Muscle layer of duodenum (tissue), 2 donors: Measurements from ENCODE around the gene COMMD2.

Experiments used
- H3K27ac ChIP-seq: one replicate; pipeline ENCODE4 v1.7.0; 2013; ENCODE audit warnings: mild to moderate bottlenecking, low read length
- H3K27me3 ChIP-seq: one replicate; pipeline ENCODE4 v1.7.0; 2013; ENCODE audit warnings: low read depth, mild to moderate bottlenecking, control low read depth, low read length
- H3K36me3 ChIP-seq, 2 donors: one replicate each; pipeline ENCODE4 v1.7.0; 2013; ENCODE audit warnings: low read length in 2 of 2, control low read depth in 1 of 2, mild to moderate bottlenecking in 1 of 2; ENCODE audit not compliant: insufficient read depth in 2 of 2, control insufficient read depth in 1 of 2
- H3K4me1 ChIP-seq, 2 donors: one replicate each; pipeline ENCODE4 v1.7.0; 2013; ENCODE audit warnings: low read length in 2 of 2, mild to moderate bottlenecking in 2 of 2, control low read depth in 1 of 2, moderate library complexity in 1 of 2; ENCODE audit not compliant: insufficient read depth in 2 of 2, control insufficient read depth in 1 of 2
- H3K4me3 ChIP-seq, 2 donors: one replicate each; pipeline ENCODE4 v1.7.0; 2013; ENCODE audit warnings: low read length in 2 of 2, low read depth in 1 of 2, mild to moderate bottlenecking in 1 of 2
- H3K9me3 ChIP-seq, 2 donors: one replicate each; pipeline ENCODE4 v1.7.0; 2013; ENCODE audit warnings: low read length in 2 of 2, control low read depth in 1 of 2, mild to moderate bottlenecking in 1 of 2; ENCODE audit not compliant: control insufficient read depth in 1 of 2
- donor health status: healthy.

The COMMD2 gene

GRCh38 chr3:149781211-149781610, 28.9 kb upstream of the COMMD2 start:
- Histone ChIP-seq H3K27me3 (no peaks in the 10 kb centered on the region), H3K4me1 (peaks cover 0 to 4% of the 10 kb centered on the region in 2 donors), H3K9me3 (no peaks in the 10 kb centered on the region), H3K36me3 (no peaks in the 10 kb centered on the region), H3K4me3 (no peak overlapping the region), H3K27ac (no peak overlapping the region)

- Histone ChIP-seq H3K27ac (no peak overlapping the region), H3K9me3 (no peaks in the 10 kb centered on the region), H3K36me3 (no peaks in the 10 kb centered on the region), H3K4me3 (no peak overlapping the region), H3K4me1 (no peaks in the 10 kb centered on the region), H3K27me3 (no peaks in the 10 kb centered on the region)
Observed at GRCh38 chr3:149777414-149778214, 25.3 kb upstream of the COMMD2 start.

GRCh38 chr3:149776170-149776569, 23.9 kb upstream of the COMMD2 start:
- no peak overlapping the region for H3K27ac ChIP-seq
- no peaks in the 10 kb centered on the region for H3K9me3 ChIP-seq
- no peaks in the 10 kb centered on the region for H3K27me3 ChIP-seq
- H3K36me3 ChIP-seq: no peaks in the 10 kb centered on the region
- no peak overlapping the region for H3K4me3 ChIP-seq
- no peaks in the 10 kb centered on the region for H3K4me1 ChIP-seq

GRCh38 chr3:149772861-149773260, 20.6 kb upstream of the COMMD2 start:
- H3K27me3 ChIP-seq: no peaks in the 10 kb centered on the region
- H3K4me1 ChIP-seq: no peaks in the 10 kb centered on the region
- no peak overlapping the region for H3K27ac ChIP-seq
- H3K4me3 ChIP-seq: no peak overlapping the region
- H3K36me3 ChIP-seq: no peaks in the 10 kb centered on the region
- H3K9me3 ChIP-seq: no peaks in the 10 kb centered on the region

- no peaks in the 10 kb centered on the region for H3K9me3 ChIP-seq
- H3K4me3 ChIP-seq: no peak overlapping the region
- H3K36me3 ChIP-seq: no peaks in the 10 kb centered on the region
- no peak overlapping the region for H3K27ac ChIP-seq
- no peaks in the 10 kb centered on the region for H3K27me3 ChIP-seq
- no peaks in the 10 kb centered on the region for H3K4me1 ChIP-seq
Observed at GRCh38 chr3:149771652-149772271, 19.5 kb upstream of the COMMD2 start.

GRCh38 chr3:149770246-149770645, 18.0 kb upstream of the COMMD2 start:
- no peak overlapping the region for H3K27ac ChIP-seq
- no peaks in the 10 kb centered on the region for H3K4me1 ChIP-seq
- H3K36me3 ChIP-seq: no peaks in the 10 kb centered on the region

GRCh38 chr3:149768704-149769103, 16.4 kb upstream of the COMMD2 start:
- no peak overlapping the region for H3K4me3 ChIP-seq

More at GRCh38 chr3:149770246-149770645, 18.0 kb upstream of the COMMD2 start:
- no peaks in the 10 kb centered on the region for H3K9me3 ChIP-seq
- no peak overlapping the region for H3K4me3 ChIP-seq
- H3K27me3 ChIP-seq: no peaks in the 10 kb centered on the region

GRCh38 chr3:149767720-149768119, 15.4 kb upstream of the COMMD2 start:
- no peaks in the 10 kb centered on the region for H3K9me3 ChIP-seq
- no peaks in the 10 kb centered on the region for H3K36me3 ChIP-seq
- no peaks in the 10 kb centered on the region for H3K27me3 ChIP-seq
- no peak overlapping the region for H3K27ac ChIP-seq
- H3K4me1 ChIP-seq: no peaks in the 10 kb centered on the region
- no peak overlapping the region for H3K4me3 ChIP-seq

More at GRCh38 chr3:149768704-149769103, 16.4 kb upstream of the COMMD2 start:
- Histone ChIP-seq H3K36me3 (no peaks in the 10 kb centered on the region), H3K4me1 (no peaks in the 10 kb centered on the region), H3K9me3 (no peaks in the 10 kb centered on the region), H3K27ac (no peak overlapping the region), H3K27me3 (no peaks in the 10 kb centered on the region)

GRCh38 chr3:149765762-149766334, 13.6 kb upstream of the COMMD2 start:
- Histone ChIP-seq H3K9me3 (no peaks in the 10 kb centered on the region), H3K4me1 (no peaks in the 10 kb centered on the region), H3K36me3 (no peaks in the 10 kb centered on the region), H3K4me3 (no peak overlapping the region), H3K27ac (no peak overlapping the region), H3K27me3 (no peaks in the 10 kb centered on the region)

- Histone ChIP-seq H3K4me3 (no peak overlapping the region), H3K27ac (no peak overlapping the region), H3K4me1 (no peaks in the 10 kb centered on the region), H3K36me3 (no peaks in the 10 kb centered on the region), H3K27me3 (no peaks in the 10 kb centered on the region), H3K9me3 (no peaks in the 10 kb centered on the region)
Observed at GRCh38 chr3:149764302-149764701, 12.0 kb upstream of the COMMD2 start.

- H3K27me3 ChIP-seq: no peaks in the 10 kb centered on the region
- no peaks in the 10 kb centered on the region for H3K9me3 ChIP-seq
- no peaks in the 10 kb centered on the region for H3K36me3 ChIP-seq
- H3K27ac ChIP-seq: no peak overlapping the region
- no peak overlapping the region for H3K4me3 ChIP-seq
- no peaks in the 10 kb centered on the region for H3K4me1 ChIP-seq
Observed at GRCh38 chr3:149763565-149764195, 11.4 kb upstream of the COMMD2 start.
